Panc1 (cell line): ENCODE measurements around the gene CCDC112. TPM values are rescaled to one million over a fixed set of nuclear protein-coding genes. Genes with fewer than 3 reads are reported as not detected.
A peak's percentile ranks its signal among the peaks of the same experiment; 100 is the strongest.

Source experiments
- ATAC-seq: fragments of 200-7000 bp; cut with Tn5 transposase; 2 replicates; pipeline ENCODE4 v1.9.1; 2020; ENCODE audit warnings: mild to moderate bottlenecking, moderate library complexity
- Bru-seq: library from RNA; stranded (reverse); fragments of 400-500 nt; gene quantifications from one replicate; lab custom pipeline; 2021; lab: Mats Ljungman, UMichigan
- BruChase-seq, 2 experiments: library from RNA; stranded (reverse); fragments of 400-500 nt; gene quantifications; one replicate each; lab custom pipeline; 2021; lab: Mats Ljungman, UMichigan
- BruUV-seq: library from RNA; stranded (reverse); fragments of 400-500 nt; replicated peaks from 2 replicates; lab custom pipeline; 2021; lab: Mats Ljungman, UMichigan
- CTCF ChIA-PET: fragments of 300-600 bp; sonication (Branson Sonifier 250); formaldehyde crosslinking; loops from one replicate; lab custom pipeline; 2022; ENCODE audit warnings: antibody characterized with exemption; lab: Charles Lee
- POLR2A ChIA-PET: fragments of 300-600 bp; sonication (Branson Sonifier 250); formaldehyde crosslinking; loops from one replicate; lab custom pipeline; 2022; ENCODE audit warnings: antibody characterized with exemption; lab: Charles Lee
- DNase-seq: peaks from one replicate; pipeline ENCODE4 v3.0.0-alpha.2; 2010; ENCODE audit warnings: low read depth, low spot score
- H3K27ac ChIP-seq: 2 replicates; pipeline ENCODE4 v1.5.1; 2011; ENCODE audit warnings: mild to moderate bottlenecking, low read length, inconsistent platforms
- H3K27me3 ChIP-seq: fragments of 200-500 bp; sonication (Bioruptor generic); 2 replicates; pipeline ENCODE4 v1.6.0; 2014; ENCODE audit warnings: low read length, inconsistent platforms; ENCODE audit not compliant: control insufficient read depth, insufficient read depth
- H3K36me3 ChIP-seq: fragments of 200-500 bp; sonication (Bioruptor generic); 2 replicates; pipeline ENCODE4 v1.5.1; 2014; ENCODE audit warnings: inconsistent platforms, mild to moderate bottlenecking, low read length, moderate library complexity; ENCODE audit not compliant: control insufficient read depth, insufficient read depth
- H3K4me1 ChIP-seq: 2 replicates; pipeline ENCODE4 v1.5.1; 2011; ENCODE audit warnings: inconsistent platforms, mild to moderate bottlenecking, low read length, moderate library complexity; ENCODE audit not compliant: control insufficient read depth, insufficient read depth
- H3K4me3 ChIP-seq, 2 experiments: 2 replicates each; pipeline ENCODE4 v1.5.1; 2011 to 2012; ENCODE audit warnings: low read depth in 2 of 2, low read length in 2 of 2, mild to moderate bottlenecking in 2 of 2, inconsistent platforms in 1 of 2, moderate library complexity in 1 of 2
- H3K9me3 ChIP-seq: fragments of 200-500 bp; sonication (Bioruptor generic); 2 replicates; pipeline ENCODE4 v1.5.1; 2014; ENCODE audit warnings: low read depth, mild to moderate bottlenecking, inconsistent platforms, low read length, moderate library complexity; ENCODE audit not compliant: control insufficient read depth, insufficient read depth
- POLR2AphosphoS5 ChIP-seq: IDR thresholded peaks from 2 replicates; pipeline ENCODE4 v1.6.1; 2012; ENCODE audit warnings: mild to moderate bottlenecking, low read depth, low read length, moderate library complexity
- SIN3A ChIP-seq: IDR thresholded peaks from 2 replicates; pipeline ENCODE4 v1.6.1; 2012; ENCODE audit warnings: low read depth, mild to moderate bottlenecking, low read length, moderate library complexity, borderline replicate concordance; ENCODE audit not compliant: insufficient read depth
- TCF7L2 ChIP-seq: IDR thresholded peaks from 2 replicates; pipeline ENCODE4 v1.6.1; 2011; ENCODE audit warnings: mild to moderate bottlenecking, low read depth, low read length, inconsistent platforms
- in situ Hi-C: cut with HindIII; loops from 2 replicates; pipeline ENCODE4 v1.10.0; 2016; ENCODE audit warnings: low sequenced_read_pairs, low pct_unique_long_range_greater_than_20kb
- intact Hi-C: fragments of 100-400 bp; cut with micrococcal nuclease; formaldehyde crosslinking; loops from one replicate; pipeline ENCODE4 v1.10.0; 2022; ENCODE audit not compliant: unreplicated experiment
- long read RNA-seq: library from polyadenylated mRNA; unstranded; transcript quantifications from one replicate; pipeline ENCODE4 v2.0.0, GENCODE V29; 2021; ENCODE audit not compliant: unreplicated experiment
- polyA plus RNA-seq: library from polyadenylated mRNA; unstranded; fragments of >200 nt; gene quantifications from one replicate; pipeline ENCODE4 v1.2.1, GENCODE V29; 2012; ENCODE audit warnings: missing spikeins; ENCODE audit not compliant: insufficient read length
- total RNA-seq: library from RNA; stranded (reverse); gene quantifications from one replicate; pipeline ENCODE4 v1.2.1, GENCODE V29; 2021; ENCODE audit not compliant: unreplicated experiment
- TF ChIP-seq, protein P1 (sequence below), 2 experiments: IDR thresholded peaks; 2 replicates each; pipeline ENCODE4 v1.6.1; 2011 to 2012; ENCODE audit warnings: low read depth in 2 of 2, control low read depth in 1 of 2, low read length in 1 of 2, mild to moderate bottlenecking in 1 of 2, moderate library complexity in 1 of 2; ENCODE audit not compliant: insufficient read depth in 1 of 2
- TF ChIP-seq, protein P2 (sequence below): fragments of 450-650 bp; IDR thresholded peaks from 2 replicates; pipeline ENCODE4 v1.5.1; 2017; ENCODE audit warnings: mild to moderate bottlenecking

The CCDC112 gene, protein sequence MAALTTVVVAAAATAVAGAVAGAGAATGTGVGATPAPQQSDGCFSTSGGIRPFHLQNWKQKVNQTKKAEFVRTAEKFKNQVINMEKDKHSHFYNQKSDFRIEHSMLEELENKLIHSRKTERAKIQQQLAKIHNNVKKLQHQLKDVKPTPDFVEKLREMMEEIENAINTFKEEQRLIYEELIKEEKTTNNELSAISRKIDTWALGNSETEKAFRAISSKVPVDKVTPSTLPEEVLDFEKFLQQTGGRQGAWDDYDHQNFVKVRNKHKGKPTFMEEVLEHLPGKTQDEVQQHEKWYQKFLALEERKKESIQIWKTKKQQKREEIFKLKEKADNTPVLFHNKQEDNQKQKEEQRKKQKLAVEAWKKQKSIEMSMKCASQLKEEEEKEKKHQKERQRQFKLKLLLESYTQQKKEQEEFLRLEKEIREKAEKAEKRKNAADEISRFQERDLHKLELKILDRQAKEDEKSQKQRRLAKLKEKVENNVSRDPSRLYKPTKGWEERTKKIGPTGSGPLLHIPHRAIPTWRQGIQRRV
- total RNA-seq (5.6 TPM), Bru-seq, nascent RNA (percentile 58 among the genes with signal in this experiment), BruChase-seq, experiment 1, labeled RNA remaining after a 2-hour chase (percentile 52 among the genes with signal in this experiment), BruChase-seq, experiment 2, labeled RNA remaining after a 6-hour chase (percentile 57 among the genes with signal in this experiment)
- 4.4 TPM for polyA plus RNA-seq
- long read RNA-seq, transcript CCDC112-201 (10 exons, 2,566 nt): major isoform, 5 of 12 reads
- long read RNA-seq, partial matches to known transcripts: 6 of 12 reads
- long read RNA-seq, other reads (novel, unspliced or antisense): 1 of 12 reads

DNA sequence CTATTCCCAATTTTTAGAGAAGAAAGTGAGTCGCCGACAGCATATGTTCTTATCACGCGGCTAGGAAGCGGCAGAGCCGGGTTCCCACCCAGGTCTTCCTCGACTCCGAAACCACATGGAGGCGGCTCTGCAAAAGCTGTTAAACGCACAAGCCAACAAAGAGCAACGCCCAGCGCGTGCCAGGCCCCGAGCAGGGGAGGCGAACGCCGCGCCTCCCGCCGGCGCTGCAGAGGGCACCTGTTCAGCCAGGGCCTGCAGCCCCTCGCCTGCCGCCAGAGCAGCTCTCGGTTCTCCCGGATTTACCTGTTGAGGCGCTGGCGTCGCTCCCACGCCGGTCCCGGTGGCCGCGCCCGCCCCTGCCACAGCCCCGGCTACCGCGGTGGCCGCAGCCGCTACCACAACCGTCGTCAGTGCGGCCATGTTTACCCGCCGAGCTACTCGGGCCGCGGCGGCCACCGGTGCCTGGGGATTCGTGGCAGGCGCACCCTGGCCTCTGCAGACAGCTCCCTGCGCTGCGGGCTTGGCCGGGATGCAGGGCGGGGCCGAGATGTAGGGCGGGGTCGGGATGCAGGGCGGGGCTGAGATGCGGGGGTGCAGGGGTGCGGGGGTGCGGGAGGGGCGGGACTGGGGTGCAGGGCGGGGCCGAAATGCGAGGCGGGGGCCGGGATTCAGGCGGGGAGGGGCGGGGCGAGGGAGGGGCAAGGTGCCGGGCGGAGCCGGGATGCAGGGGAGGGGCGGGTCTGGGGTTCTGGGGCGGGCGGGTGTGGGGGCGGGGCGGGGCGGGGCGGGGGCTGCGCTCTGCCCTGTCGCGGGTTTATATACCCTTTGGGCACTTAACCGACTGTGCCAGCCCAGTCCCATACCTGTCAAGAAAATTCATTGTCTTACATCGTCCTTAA lies at the start of gene CCDC112:
TSS of gene CCDC112 (minus strand) at position 531 of the 899 bp plus-strand sequence. CDS start at position 420, 111 bp downstream.
- 0 out of 2 replicates have a peak, but pooled peaks cover 5% of the 10 kb centered on the region for H3K4me1 ChIP-seq
- H3K4me3 ChIP-seq: peak within 1 kb of the TSS; percentile 71 to 88
- no TSS peak for BruUV-seq
- POLR2A ChIA-PET: no interaction called here
- intact Hi-C loops: no loop called here
- no peaks in the 10 kb centered on the region; the same call in 1 of the 2 replicates for H3K27me3 ChIP-seq
- DNase-seq: no peak
- in situ Hi-C loops: no loop called here
- no peaks in the 10 kb centered on the region for H3K9me3 ChIP-seq
- H3K27ac ChIP-seq: peak within 1 kb of the TSS; percentile 72
- no peaks in the 10 kb centered on the region; the same call in 1 of the 2 replicates for H3K36me3 ChIP-seq
- TF ChIP-seq, protein P1, sequence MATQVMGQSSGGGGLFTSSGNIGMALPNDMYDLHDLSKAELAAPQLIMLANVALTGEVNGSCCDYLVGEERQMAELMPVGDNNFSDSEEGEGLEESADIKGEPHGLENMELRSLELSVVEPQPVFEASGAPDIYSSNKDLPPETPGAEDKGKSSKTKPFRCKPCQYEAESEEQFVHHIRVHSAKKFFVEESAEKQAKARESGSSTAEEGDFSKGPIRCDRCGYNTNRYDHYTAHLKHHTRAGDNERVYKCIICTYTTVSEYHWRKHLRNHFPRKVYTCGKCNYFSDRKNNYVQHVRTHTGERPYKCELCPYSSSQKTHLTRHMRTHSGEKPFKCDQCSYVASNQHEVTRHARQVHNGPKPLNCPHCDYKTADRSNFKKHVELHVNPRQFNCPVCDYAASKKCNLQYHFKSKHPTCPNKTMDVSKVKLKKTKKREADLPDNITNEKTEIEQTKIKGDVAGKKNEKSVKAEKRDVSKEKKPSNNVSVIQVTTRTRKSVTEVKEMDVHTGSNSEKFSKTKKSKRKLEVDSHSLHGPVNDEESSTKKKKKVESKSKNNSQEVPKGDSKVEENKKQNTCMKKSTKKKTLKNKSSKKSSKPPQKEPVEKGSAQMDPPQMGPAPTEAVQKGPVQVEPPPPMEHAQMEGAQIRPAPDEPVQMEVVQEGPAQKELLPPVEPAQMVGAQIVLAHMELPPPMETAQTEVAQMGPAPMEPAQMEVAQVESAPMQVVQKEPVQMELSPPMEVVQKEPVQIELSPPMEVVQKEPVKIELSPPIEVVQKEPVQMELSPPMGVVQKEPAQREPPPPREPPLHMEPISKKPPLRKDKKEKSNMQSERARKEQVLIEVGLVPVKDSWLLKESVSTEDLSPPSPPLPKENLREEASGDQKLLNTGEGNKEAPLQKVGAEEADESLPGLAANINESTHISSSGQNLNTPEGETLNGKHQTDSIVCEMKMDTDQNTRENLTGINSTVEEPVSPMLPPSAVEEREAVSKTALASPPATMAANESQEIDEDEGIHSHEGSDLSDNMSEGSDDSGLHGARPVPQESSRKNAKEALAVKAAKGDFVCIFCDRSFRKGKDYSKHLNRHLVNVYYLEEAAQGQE (IDR thresholded peaks at IDR 0.05; ENCODE audit: insufficient read depth in 1 of 2, low read depth in 2 of 2, low read length in 1 of 2): no peak
- no peak for TF ChIP-seq POLR2AphosphoS5
- TF ChIP-seq, protein P2, sequence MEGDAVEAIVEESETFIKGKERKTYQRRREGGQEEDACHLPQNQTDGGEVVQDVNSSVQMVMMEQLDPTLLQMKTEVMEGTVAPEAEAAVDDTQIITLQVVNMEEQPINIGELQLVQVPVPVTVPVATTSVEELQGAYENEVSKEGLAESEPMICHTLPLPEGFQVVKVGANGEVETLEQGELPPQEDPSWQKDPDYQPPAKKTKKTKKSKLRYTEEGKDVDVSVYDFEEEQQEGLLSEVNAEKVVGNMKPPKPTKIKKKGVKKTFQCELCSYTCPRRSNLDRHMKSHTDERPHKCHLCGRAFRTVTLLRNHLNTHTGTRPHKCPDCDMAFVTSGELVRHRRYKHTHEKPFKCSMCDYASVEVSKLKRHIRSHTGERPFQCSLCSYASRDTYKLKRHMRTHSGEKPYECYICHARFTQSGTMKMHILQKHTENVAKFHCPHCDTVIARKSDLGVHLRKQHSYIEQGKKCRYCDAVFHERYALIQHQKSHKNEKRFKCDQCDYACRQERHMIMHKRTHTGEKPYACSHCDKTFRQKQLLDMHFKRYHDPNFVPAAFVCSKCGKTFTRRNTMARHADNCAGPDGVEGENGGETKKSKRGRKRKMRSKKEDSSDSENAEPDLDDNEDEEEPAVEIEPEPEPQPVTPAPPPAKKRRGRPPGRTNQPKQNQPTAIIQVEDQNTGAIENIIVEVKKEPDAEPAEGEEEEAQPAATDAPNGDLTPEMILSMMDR: no peak
- TF ChIP-seq TCF7L2: no peak
- TF ChIP-seq SIN3A: no peak
- ATAC-seq: peak; percentile 95
- CTCF ChIA-PET: interaction anchor here (0.6 kb wide), 1 partner anchor 90 kb away, joined by 4 read pairs; no protein-coding TSS in a partner anchor

DNA sequence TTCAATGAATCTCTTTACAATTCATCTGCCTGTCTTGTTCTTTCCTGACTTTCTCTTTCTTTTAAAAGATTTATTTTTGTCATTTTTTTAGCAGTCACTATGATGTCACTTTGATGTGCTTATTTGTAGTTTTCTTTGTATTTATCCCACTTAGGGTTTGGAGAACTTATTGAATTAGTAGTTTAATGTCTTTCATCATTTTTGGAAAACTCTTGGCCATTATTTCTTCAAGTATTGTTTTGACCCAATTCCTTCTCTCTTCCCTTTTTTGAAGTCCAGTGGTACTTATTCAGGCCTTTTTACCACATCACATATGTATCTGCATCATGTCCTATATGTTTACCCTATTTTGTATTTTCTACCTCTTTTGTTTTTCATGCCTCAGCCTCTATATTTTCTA lies 48.9 kb upstream of the CCDC112 start:
- Histone ChIP-seq H3K27ac (no peak overlapping the region), H3K4me1 (no peaks in the 10 kb centered on the region), H3K36me3 (no peaks in the 10 kb centered on the region), H3K9me3 (no peaks in the 10 kb centered on the region), H3K27me3 (0 out of 2 replicates have a peak, but pooled peaks cover 2% of the 10 kb centered on the region), H3K4me3 (no peak overlapping the region)
- in situ Hi-C loops: no loop called here
- POLR2A ChIA-PET: no interaction called here
- intact Hi-C loops: no loop called here
- ATAC-seq (no peak), DNase-seq (no peak)
- TF ChIP-seq POLR2AphosphoS5 (no peak), TCF7L2 (no peak), SIN3A (no peak)
- TF ChIP-seq, protein P1 (IDR thresholded peaks at IDR 0.05; ENCODE audit: insufficient read depth in 1 of 2, low read depth in 2 of 2, low read length in 1 of 2): no peak
- TF ChIP-seq, protein P2: no peak
- CTCF ChIA-PET: no interaction called here
- BruUV-seq: no TSS peak
